Measurements from ENCODE around the gene RPS6KA3. TPM values are rescaled to one million over a fixed set of nuclear protein-coding genes. Genes with fewer than 3 reads are reported as not detected.

Gene RPS6KA3
- total and polyA plus RNA-seq, 4 donors: 12.5 to 81.4 (median 39.3) TPM

- no peak overlapping the region for H3K27ac ChIP-seq (ENCODE audit: low read depth in 1 of 2, low read length in 1 of 2)
- H3K4me3 ChIP-seq: no peak overlapping the region
- peaks cover 0 to 35% (median 11%) of the 10 kb centered on the region in 3 donors for H3K27me3 ChIP-seq (ENCODE audit: control insufficient read depth in 3 of 3, insufficient read depth in 3 of 3, low read length in 2 of 3)
- H3K36me3 ChIP-seq (ENCODE audit: control insufficient read depth in 4 of 4, insufficient read depth in 4 of 4, low read length in 4 of 4): no peaks in the 10 kb centered on the region
- no peak overlapping the region for H3K9ac ChIP-seq (ENCODE audit: insufficient read depth in 1 of 2, low read length in 2 of 2)
- ATAC-seq (ENCODE audit: insufficient read depth, low FRiP score): no peak
- TF ChIP-seq, protein P1, sequence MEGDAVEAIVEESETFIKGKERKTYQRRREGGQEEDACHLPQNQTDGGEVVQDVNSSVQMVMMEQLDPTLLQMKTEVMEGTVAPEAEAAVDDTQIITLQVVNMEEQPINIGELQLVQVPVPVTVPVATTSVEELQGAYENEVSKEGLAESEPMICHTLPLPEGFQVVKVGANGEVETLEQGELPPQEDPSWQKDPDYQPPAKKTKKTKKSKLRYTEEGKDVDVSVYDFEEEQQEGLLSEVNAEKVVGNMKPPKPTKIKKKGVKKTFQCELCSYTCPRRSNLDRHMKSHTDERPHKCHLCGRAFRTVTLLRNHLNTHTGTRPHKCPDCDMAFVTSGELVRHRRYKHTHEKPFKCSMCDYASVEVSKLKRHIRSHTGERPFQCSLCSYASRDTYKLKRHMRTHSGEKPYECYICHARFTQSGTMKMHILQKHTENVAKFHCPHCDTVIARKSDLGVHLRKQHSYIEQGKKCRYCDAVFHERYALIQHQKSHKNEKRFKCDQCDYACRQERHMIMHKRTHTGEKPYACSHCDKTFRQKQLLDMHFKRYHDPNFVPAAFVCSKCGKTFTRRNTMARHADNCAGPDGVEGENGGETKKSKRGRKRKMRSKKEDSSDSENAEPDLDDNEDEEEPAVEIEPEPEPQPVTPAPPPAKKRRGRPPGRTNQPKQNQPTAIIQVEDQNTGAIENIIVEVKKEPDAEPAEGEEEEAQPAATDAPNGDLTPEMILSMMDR (IDR thresholded peaks at IDR 0.05; ENCODE audit: control extremely low read depth, extremely low read depth): no peak
- 52 to 100% methylated on average over 1 of the region's 1 CpG for WGBS, 2 donors
- no peak for DNase-seq
- no peaks in the 10 kb centered on the region for H3K9me3 ChIP-seq (ENCODE audit: control insufficient read depth in 4 of 4, insufficient read depth in 3 of 4, low read length in 3 of 4)
- no peaks in the 10 kb centered on the region for H3K4me1 ChIP-seq (ENCODE audit: control insufficient read depth in 5 of 5, insufficient read depth in 5 of 5, low read length in 5 of 5)
These were observed 45.3 kb upstream of the RPS6KA3 start for GRCh38 chrX:20312018-20312417.

DNA sequence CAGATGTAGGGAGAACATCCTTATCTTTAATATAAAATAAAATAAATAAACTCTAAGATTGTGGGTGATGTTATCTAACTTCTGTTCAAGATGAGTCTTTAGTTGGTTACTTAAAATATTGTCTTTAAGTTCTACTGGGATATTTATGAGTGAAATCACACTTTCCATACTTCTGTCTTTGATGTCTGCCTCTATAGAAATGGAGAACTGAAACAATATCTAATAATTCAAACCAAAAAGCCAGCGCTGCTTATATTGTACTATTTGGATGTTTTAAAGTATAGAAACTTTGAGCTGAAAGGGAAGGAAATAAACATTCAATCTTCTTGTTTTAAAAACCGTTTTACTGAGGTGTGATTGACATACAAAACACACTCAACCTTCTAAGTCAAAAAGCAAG is 44.8 kb upstream of the RPS6KA3 start:
- DNase-seq (no peak), ATAC-seq (ENCODE audit: insufficient read depth, low FRiP score) (no peak)
- H3K4me1 ChIP-seq (ENCODE audit: control insufficient read depth in 5 of 5, insufficient read depth in 5 of 5, low read length in 5 of 5): no peaks in the 10 kb centered on the region
- H3K36me3 ChIP-seq (ENCODE audit: control insufficient read depth in 4 of 4, insufficient read depth in 4 of 4, low read length in 4 of 4): no peaks in the 10 kb centered on the region
- H3K9ac ChIP-seq (ENCODE audit: insufficient read depth in 1 of 2, low read length in 2 of 2): no peak overlapping the region
- 45 to 63% methylated on average over 2 of the region's 2 CpGs for WGBS, 2 donors
- TF ChIP-seq, protein P1 (IDR thresholded peaks at IDR 0.05; ENCODE audit: control extremely low read depth, extremely low read depth): no peak
- H3K4me3 ChIP-seq: no peak overlapping the region
- H3K27ac ChIP-seq (ENCODE audit: low read depth in 1 of 2, low read length in 1 of 2): no peak overlapping the region
- H3K27me3 ChIP-seq (ENCODE audit: control insufficient read depth in 3 of 3, insufficient read depth in 3 of 3, low read length in 2 of 3): peaks cover 0 to 38% (median 14%) of the 10 kb centered on the region in 3 donors
- no peaks in the 10 kb centered on the region for H3K9me3 ChIP-seq (ENCODE audit: control insufficient read depth in 4 of 4, insufficient read depth in 3 of 4, low read length in 3 of 4)

- Histone ChIP-seq H3K9me3 (ENCODE audit: control insufficient read depth in 4 of 4, insufficient read depth in 3 of 4, low read length in 3 of 4) (no peaks in the 10 kb centered on the region), H3K4me1 (ENCODE audit: control insufficient read depth in 5 of 5, insufficient read depth in 5 of 5, low read length in 5 of 5) (no peaks in the 10 kb centered on the region), H3K27ac (ENCODE audit: low read depth in 1 of 2, low read length in 1 of 2) (no peak overlapping the region), H3K9ac (ENCODE audit: insufficient read depth in 1 of 2, low read length in 2 of 2) (no peak overlapping the region), H3K4me3 (no peak overlapping the region), H3K36me3 (ENCODE audit: control insufficient read depth in 4 of 4, insufficient read depth in 4 of 4, low read length in 4 of 4) (no peaks in the 10 kb centered on the region), H3K27me3 (ENCODE audit: control insufficient read depth in 3 of 3, insufficient read depth in 3 of 3, low read length in 2 of 3) (peaks cover 0 to 39% (median 19%) of the 10 kb centered on the region in 3 donors)
- WGBS, 2 donors: 70 to 86% methylated on average over 8 of the region's 8 CpGs
- TF ChIP-seq, protein P1 (IDR thresholded peaks at IDR 0.05; ENCODE audit: control extremely low read depth, extremely low read depth): no peak
- DNase-seq (no peak), ATAC-seq (ENCODE audit: insufficient read depth, low FRiP score) (no peak)
These were observed 43.1 kb upstream of the RPS6KA3 start for GRCh38 chrX:20309806-20310205.

DNA sequence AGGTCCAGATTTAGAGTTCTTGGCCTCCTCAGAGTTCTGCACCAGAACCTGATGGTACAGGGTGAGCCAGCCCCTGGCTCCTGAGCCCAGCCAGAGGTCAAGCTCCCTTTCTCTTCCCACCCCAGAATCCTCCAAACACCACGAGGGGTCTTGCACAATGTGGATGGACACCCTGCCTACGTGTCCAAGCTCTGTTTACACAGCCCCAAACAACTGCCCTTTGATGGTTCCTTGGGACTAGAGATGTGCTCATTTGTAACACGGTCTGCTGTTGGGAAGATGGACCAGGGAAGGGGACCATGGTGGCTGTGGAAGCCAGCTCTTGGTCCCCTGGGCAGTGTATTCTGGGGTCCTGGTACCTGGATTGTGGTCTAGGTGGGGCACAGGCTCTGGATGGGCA is 40.0 kb upstream of the RPS6KA3 start:
- peaks cover 0 to 45% (median 12%) of the 10 kb centered on the region in 3 donors for H3K27me3 ChIP-seq (ENCODE audit: control insufficient read depth in 3 of 3, insufficient read depth in 3 of 3, low read length in 2 of 3)
- H3K4me3 ChIP-seq: no peak overlapping the region
- no peak overlapping the region for H3K27ac ChIP-seq (ENCODE audit: low read depth in 1 of 2, low read length in 1 of 2)
- 59 to 84% methylated on average over 3 of the region's 3 CpGs for WGBS, 2 donors
- no peaks in the 10 kb centered on the region for H3K36me3 ChIP-seq (ENCODE audit: control insufficient read depth in 4 of 4, insufficient read depth in 4 of 4, low read length in 4 of 4)
- ATAC-seq (ENCODE audit: insufficient read depth, low FRiP score) (no peak), DNase-seq (no peak)
- TF ChIP-seq, protein P1 (IDR thresholded peaks at IDR 0.05; ENCODE audit: control extremely low read depth, extremely low read depth): no peak
- no peaks in the 10 kb centered on the region for H3K9me3 ChIP-seq (ENCODE audit: control insufficient read depth in 4 of 4, insufficient read depth in 3 of 4, low read length in 3 of 4)
- H3K9ac ChIP-seq (ENCODE audit: insufficient read depth in 1 of 2, low read length in 2 of 2): no peak overlapping the region
- no peaks in the 10 kb centered on the region for H3K4me1 ChIP-seq (ENCODE audit: control insufficient read depth in 5 of 5, insufficient read depth in 5 of 5, low read length in 5 of 5)
